ENCODE data around the gene ZBTB34. TPM values are rescaled to one million over a fixed set of nuclear protein-coding genes. Genes with fewer than 3 reads are reported as not detected.
"Not testable (repeated sequence)": the region's sequence is repeated elsewhere in the genome, so short reads cannot be mapped to it uniquely, and the experiment has no call there.

Gene ZBTB34
- 9.4 and 9.7 TPM in 2 replicates for total RNA-seq

- intact Hi-C loops (cut with micrococcal nuclease), result loop anchor here (1.0 to 5.0 kb wide), 4 partner anchors 55 to 339 kb away; partner anchors contain the start of gene ZBTB43
Observed at GRCh38 chr9:126860077-126860756, at the start of gene ZBTB34. TSS of gene ZBTB34 (plus strand) at chr9:126860639. CDS start at chr9:126879400, 18,761 bp downstream.

GRCh38 chr9:126813072-126813471 lies 47.4 kb upstream of the ZBTB34 start:
- intact Hi-C loops (cut with micrococcal nuclease), result no loop called here

- intact Hi-C loops (cut with micrococcal nuclease), result no loop called here
Observed at GRCh38 chr9:126814091-126814490, 46.3 kb upstream of the ZBTB34 start.

- intact Hi-C loops (cut with micrococcal nuclease), result loop anchor here (2.0 kb wide), 1 partner anchor 13 kb away; the partner anchor contains the start of gene ZBTB43
Observed at GRCh38 chr9:126817615-126818014, 42.8 kb upstream of the ZBTB34 start.

GRCh38 chr9:126818482-126818881 lies 42.0 kb upstream of the ZBTB34 start:
- intact Hi-C loops (cut with micrococcal nuclease), result loop anchor here (2.0 kb wide), 1 partner anchor 14 kb away; the partner anchor contains the start of gene ZBTB43

GRCh38 chr9:126819482-126819881 lies 41.0 kb upstream of the ZBTB34 start:
- intact Hi-C loops (cut with micrococcal nuclease), result loop anchor here (2.0 kb wide), 1 partner anchor 15 kb away; the partner anchor contains the start of gene ZBTB43

- intact Hi-C loops (cut with micrococcal nuclease), result no loop called here
Observed at GRCh38 chr9:126822278-126822677, 38.2 kb upstream of the ZBTB34 start.

- intact Hi-C loops (cut with micrococcal nuclease), result no loop called here
Observed at GRCh38 chr9:126822873-126823272, 37.6 kb upstream of the ZBTB34 start.

- intact Hi-C loops (cut with micrococcal nuclease), result not testable (repeated sequence)
Observed at GRCh38 chr9:126824052-126824451, 36.4 kb upstream of the ZBTB34 start.

- intact Hi-C loops (cut with micrococcal nuclease), result no loop called here
Observed at GRCh38 chr9:126827227-126827626, 33.2 kb upstream of the ZBTB34 start.

- intact Hi-C loops (cut with micrococcal nuclease), result no loop called here
Observed at GRCh38 chr9:126829035-126829434, 31.4 kb upstream of the ZBTB34 start.

- intact Hi-C loops (cut with micrococcal nuclease), result no loop called here
Observed at GRCh38 chr9:126830827-126831226, 29.6 kb upstream of the ZBTB34 start.

- intact Hi-C loops (cut with micrococcal nuclease), result no loop called here
Observed at GRCh38 chr9:126832440-126832839, 28.0 kb upstream of the ZBTB34 start.

- intact Hi-C loops (cut with micrococcal nuclease), result no loop called here
Observed at GRCh38 chr9:126833020-126833419, 27.4 kb upstream of the ZBTB34 start.

GRCh38 chr9:126833710-126834345 lies 26.6 kb upstream of the ZBTB34 start:
- intact Hi-C loops (cut with micrococcal nuclease), result no loop called here

- intact Hi-C loops (cut with micrococcal nuclease), result no loop called here
Observed at GRCh38 chr9:126834672-126835071, 25.8 kb upstream of the ZBTB34 start.

- intact Hi-C loops (cut with micrococcal nuclease), result no loop called here
Observed at GRCh38 chr9:126836216-126836615, 24.2 kb upstream of the ZBTB34 start.

GRCh38 chr9:126838055-126838811 lies 22.2 kb upstream of the ZBTB34 start:
- intact Hi-C loops (cut with micrococcal nuclease), result no loop called here

- intact Hi-C loops (cut with micrococcal nuclease), result no loop called here
Observed at GRCh38 chr9:126838895-126839294, 21.5 kb upstream of the ZBTB34 start.

GRCh38 chr9:126839301-126839700 lies 21.1 kb upstream of the ZBTB34 start:
- intact Hi-C loops (cut with micrococcal nuclease), result no loop called here

GRCh38 chr9:126842220-126842842 lies 18.1 kb upstream of the ZBTB34 start:
- intact Hi-C loops (cut with micrococcal nuclease), result no loop called here

All from T-helper 1 cell treated with Interleukin-12 subunit alpha and Interleukin-12 subunit beta and Interleukin-4 antibody, amounts not matched to agents 30 ng/mL and 1 ng/mL, for 36 hours (primary cell).